Cardiac muscle cell (in vitro differentiated cells and primary cell): ENCODE results near the gene MPZL3. TPM values are rescaled to one million over a fixed set of nuclear protein-coding genes. Genes with fewer than 3 reads are reported as not detected.
A peak's percentile ranks its signal among the peaks of the same experiment; 100 is the strongest.

Experiments used
- DNase-seq, 2 donors: peaks; one replicate each; pipeline versions ENCODE4 v3.0.0 to v3.0.0-alpha.2; 2010 to 2017; ENCODE audit warnings: low read depth in 1 of 2, low spot score in 1 of 2
- H3K27ac ChIP-seq: fragments of 200-600 bp; sonication (generic); 2 replicates; pipeline ENCODE4 v1.5.1; 2016
- H3K27me3 ChIP-seq: fragments of 200-600 bp; sonication (generic); 2 replicates; pipeline ENCODE4 v1.6.0; 2016; ENCODE audit warnings: control low read depth
- H3K36me3 ChIP-seq: fragments of 200-600 bp; sonication (generic); 2 replicates; pipeline ENCODE4 v1.5.1; 2016; ENCODE audit warnings: control low read depth
- H3K4me1 ChIP-seq: fragments of 200-600 bp; sonication (generic); 2 replicates; pipeline ENCODE4 v1.8.1; 2017; ENCODE audit warnings: low read depth, mild to moderate bottlenecking, mixed run types
- H3K4me3 ChIP-seq: fragments of 200-600 bp; sonication (generic); 2 replicates; pipeline ENCODE4 v1.5.1; 2016; ENCODE audit warnings: mild to moderate bottlenecking
- H3K9me3 ChIP-seq: fragments of 200-600 bp; sonication (generic); 2 replicates; pipeline ENCODE4 v1.5.1; 2017; ENCODE audit warnings: low read depth, mild to moderate bottlenecking, control low read depth
- polyA plus RNA-seq: library from polyadenylated mRNA; unstranded; fragments of >200 nt; fragmentation: Nextera tagmentation; extraction: Ambion mirVana; gene quantifications from 2 replicates; pipeline ENCODE4 v1.2.1, GENCODE V29; 2016
- total RNA-seq: library from RNA; depleted of rRNA; stranded (reverse); fragments of >200 nt; gene quantifications from 2 replicates; pipeline ENCODE4 v1.2.3, GENCODE V29; 2016
- TF ChIP-seq, protein P1 (sequence below): IDR thresholded peaks from 2 replicates; pipeline ENCODE4 v1.5.1; 2012; ENCODE audit warnings: low read depth, mild to moderate bottlenecking, low read length

The MPZL3 gene
- total and polyA plus RNA-seq, 2 experiments from 2014 or later, result 0.07 to 0.12 TPM

DNA sequence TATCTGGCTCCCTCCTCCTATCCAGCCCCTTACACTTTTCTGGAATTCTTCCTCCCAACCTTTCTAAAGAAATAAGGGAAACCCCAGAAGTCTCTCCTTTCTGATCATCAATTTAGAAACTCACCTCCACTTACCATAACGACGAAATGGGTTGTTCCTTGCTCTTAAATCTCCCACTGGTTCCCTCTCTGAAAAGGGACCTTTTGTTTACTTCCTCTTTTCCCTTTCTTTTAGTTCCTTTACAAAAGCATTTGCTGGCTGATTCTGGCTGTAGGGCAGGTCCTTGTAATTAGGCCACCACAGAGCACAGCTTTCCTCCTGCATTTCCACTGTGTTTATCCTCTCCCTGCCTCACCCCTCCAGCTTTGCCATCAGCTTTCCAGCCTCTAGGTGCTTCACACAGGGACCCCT is 39.4 kb downstream of the MPZL3 start:
- Histone ChIP-seq H3K4me1 (no peaks in the 10 kb centered on the region), H3K27me3 (peaks cover 9% of the 10 kb centered on the region), H3K4me3 (no peak overlapping the region), H3K36me3 (no peaks in the 10 kb centered on the region), H3K27ac (no peak overlapping the region), H3K9me3 (no peaks in the 10 kb centered on the region)
- no peak for DNase-seq
- TF ChIP-seq, protein P1, sequence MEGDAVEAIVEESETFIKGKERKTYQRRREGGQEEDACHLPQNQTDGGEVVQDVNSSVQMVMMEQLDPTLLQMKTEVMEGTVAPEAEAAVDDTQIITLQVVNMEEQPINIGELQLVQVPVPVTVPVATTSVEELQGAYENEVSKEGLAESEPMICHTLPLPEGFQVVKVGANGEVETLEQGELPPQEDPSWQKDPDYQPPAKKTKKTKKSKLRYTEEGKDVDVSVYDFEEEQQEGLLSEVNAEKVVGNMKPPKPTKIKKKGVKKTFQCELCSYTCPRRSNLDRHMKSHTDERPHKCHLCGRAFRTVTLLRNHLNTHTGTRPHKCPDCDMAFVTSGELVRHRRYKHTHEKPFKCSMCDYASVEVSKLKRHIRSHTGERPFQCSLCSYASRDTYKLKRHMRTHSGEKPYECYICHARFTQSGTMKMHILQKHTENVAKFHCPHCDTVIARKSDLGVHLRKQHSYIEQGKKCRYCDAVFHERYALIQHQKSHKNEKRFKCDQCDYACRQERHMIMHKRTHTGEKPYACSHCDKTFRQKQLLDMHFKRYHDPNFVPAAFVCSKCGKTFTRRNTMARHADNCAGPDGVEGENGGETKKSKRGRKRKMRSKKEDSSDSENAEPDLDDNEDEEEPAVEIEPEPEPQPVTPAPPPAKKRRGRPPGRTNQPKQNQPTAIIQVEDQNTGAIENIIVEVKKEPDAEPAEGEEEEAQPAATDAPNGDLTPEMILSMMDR, result no peak

DNA sequence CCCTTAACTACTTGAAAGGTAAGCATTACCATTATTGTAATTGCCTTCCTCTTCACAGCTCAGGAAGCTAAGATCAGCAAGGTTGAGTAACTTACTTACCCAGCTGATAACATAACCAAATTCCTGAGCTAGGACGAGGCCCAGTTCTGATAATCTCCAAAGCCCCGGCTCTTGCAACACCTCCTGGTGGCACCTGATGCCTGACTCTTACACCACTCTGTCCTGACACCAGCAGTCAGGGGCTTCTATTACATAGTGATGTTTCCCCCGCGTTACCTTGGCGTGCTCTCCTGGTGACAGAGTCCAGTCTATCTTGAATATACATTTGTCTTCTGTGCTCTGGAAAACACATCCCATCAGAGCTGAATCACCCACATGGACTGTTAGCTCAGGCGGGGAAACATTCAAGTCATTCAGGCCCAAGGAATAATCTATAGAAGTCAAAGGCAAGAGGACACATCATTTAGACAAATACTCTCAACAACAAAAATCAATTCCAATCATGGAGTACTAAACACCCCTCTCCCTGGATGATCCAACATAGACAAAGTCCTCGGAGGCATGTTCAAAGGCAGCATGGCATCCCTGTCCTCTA is 39.9 kb downstream of the MPZL3 start:
- H3K36me3 ChIP-seq, result no peaks in the 10 kb centered on the region
- TF ChIP-seq, protein P1, result no peak
- no peak overlapping the region for H3K4me3 ChIP-seq
- no peaks in the 10 kb centered on the region for H3K4me1 ChIP-seq
- no peaks in the 10 kb centered on the region for H3K9me3 ChIP-seq
- peaks cover 13% of the 10 kb centered on the region for H3K27me3 ChIP-seq
- no peak overlapping the region for H3K27ac ChIP-seq
- peak in 1 of 2 donors; percentile 53 for DNase-seq

DNA sequence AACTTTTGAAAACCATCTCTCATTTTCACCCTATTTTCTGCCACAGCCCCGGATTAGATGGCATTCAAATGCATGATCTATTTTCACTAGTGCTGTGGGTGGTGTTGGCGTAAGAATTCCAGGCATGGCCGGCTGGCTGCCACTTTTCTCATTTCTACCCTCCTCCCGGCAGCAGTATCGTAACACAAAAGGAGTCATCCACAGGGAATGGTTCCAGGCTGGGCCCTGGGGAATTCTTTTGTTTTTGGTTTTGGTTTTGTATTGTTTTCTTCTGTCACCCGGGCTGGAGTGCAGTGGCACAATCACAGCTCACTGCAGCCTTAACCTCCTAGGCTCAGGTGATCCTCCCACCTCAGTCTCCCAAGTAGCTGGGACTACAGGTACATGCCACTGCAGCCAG is 41.2 kb downstream of the MPZL3 start:
- DNase-seq, result peak in 1 of 2 donors; percentile 62
- no peaks in the 10 kb centered on the region for H3K4me1 ChIP-seq
- no peaks in the 10 kb centered on the region for H3K36me3 ChIP-seq
- H3K27me3 ChIP-seq, result peaks cover 26% of the 10 kb centered on the region
- no peak overlapping the region for H3K27ac ChIP-seq
- no peak overlapping the region for H3K4me3 ChIP-seq
- TF ChIP-seq, protein P1, result no peak
- H3K9me3 ChIP-seq, result no peaks in the 10 kb centered on the region

DNA sequence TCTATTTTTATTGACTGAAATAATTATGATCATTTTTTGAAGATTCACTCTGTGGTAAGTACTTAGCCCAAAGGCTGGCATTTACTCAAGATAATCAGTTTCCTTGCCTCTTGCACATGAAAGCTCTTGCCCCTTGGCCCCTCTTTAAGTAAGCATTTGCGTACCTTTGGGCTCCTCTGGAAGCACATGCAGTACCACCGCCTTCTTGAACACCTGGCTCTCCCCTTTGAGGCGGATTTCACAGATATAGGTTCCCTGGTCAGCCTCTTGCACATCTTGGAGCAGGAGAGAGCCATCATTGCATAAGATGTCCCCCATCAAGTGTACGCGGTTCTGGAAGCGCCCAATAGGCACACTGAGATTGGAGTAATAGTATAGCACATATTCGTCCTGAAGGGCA is 41.8 kb downstream of the MPZL3 start:
- Histone ChIP-seq H3K36me3 (no peaks in the 10 kb centered on the region), H3K4me3 (no peak overlapping the region), H3K27ac (no peak overlapping the region), H3K27me3 (peaks cover 32% of the 10 kb centered on the region), H3K4me1 (no peaks in the 10 kb centered on the region), H3K9me3 (no peaks in the 10 kb centered on the region)
- TF ChIP-seq, protein P1, result no peak
- DNase-seq, result no peak

DNA sequence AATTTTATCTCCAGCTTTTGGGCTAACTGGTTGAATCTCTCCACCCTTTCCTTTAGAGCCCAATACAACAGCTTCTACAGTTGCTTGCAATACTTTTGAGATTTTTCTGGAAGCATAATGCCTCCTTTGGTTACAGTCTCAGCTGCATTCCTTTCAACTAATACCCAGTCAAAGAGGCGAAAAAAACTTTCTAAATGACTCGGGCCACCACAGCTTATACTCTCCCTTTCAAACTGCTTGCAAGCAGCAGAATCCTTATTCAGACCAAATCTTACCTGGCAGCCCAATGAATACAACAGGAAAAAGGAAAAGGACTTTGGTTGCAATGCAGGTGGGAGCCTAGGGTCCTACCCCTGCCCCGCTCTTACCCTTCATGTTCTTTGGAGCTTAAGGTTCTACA is 43.1 kb downstream of the MPZL3 start:
- TF ChIP-seq, protein P1, result no peak
- Histone ChIP-seq H3K4me3 (no peak overlapping the region), H3K9me3 (no peaks in the 10 kb centered on the region), H3K4me1 (no peaks in the 10 kb centered on the region), H3K27me3 (peaks cover 39% of the 10 kb centered on the region), H3K36me3 (no peaks in the 10 kb centered on the region), H3K27ac (no peak overlapping the region)
- no peak for DNase-seq

DNA sequence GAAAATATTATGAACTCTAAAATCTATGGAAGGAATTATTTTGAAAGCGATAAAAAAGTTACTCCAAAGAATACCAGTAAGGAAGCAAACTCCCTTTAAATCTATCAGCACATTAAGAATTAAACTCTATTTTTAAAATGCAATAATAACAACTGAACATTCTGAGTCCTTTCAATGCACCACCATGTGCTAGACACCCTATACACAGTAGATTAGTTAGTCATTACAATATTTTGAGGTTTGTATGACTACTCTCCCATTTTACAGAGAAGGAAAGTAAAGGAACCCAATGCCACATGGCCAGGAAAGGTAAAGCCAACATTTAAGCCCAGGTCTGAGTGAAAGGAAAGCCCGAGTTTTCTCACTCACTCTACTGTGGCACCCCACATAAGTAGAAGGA is 45.1 kb downstream of the MPZL3 start:
- peaks cover 39% of the 10 kb centered on the region for H3K27me3 ChIP-seq
- H3K36me3 ChIP-seq, result no peaks in the 10 kb centered on the region
- H3K27ac ChIP-seq, result no peak overlapping the region
- no peaks in the 10 kb centered on the region for H3K4me1 ChIP-seq
- TF ChIP-seq, protein P1, result no peak
- H3K4me3 ChIP-seq, result no peak overlapping the region
- no peak for DNase-seq
- H3K9me3 ChIP-seq, result no peaks in the 10 kb centered on the region
